Motor neuron (in vitro differentiated cells): ENCODE data around the gene FLOT1. TPM values are rescaled to one million over a fixed set of nuclear protein-coding genes. Genes with fewer than 3 reads are reported as not detected.
"Not testable (repeated sequence)": the region's sequence is repeated elsewhere in the genome, so short reads cannot be mapped to it uniquely, and the experiment has no call there.

Experiments
- ATAC-seq, 8 experiments: fragments of 200-7000 bp; cut with Tn5 transposase; replicated peaks in 6 of 8; 2 replicates each; pipeline ENCODE4 v1.8.0; 2021; ENCODE audit warnings: mild to moderate bottlenecking in 8 of 8, moderate library complexity in 8 of 8
- H3K27ac ChIP-seq, 2 donors: fragments of 250-450 bp; sonication (Bioruptor Pico); 2 replicates each; pipeline ENCODE4 v1.9.0; 2021; ENCODE audit warnings: antibody characterized with exemption in 2 of 2, mild to moderate bottlenecking in 2 of 2, moderate library complexity in 1 of 2
- H3K4me1 ChIP-seq, 2 donors: fragments of 250-450 bp; sonication (Bioruptor Pico); replicated peaks in 1 of 2; 2 replicates each; pipeline ENCODE4 v1.6.1; 2021; ENCODE audit warnings: antibody characterized with exemption in 2 of 2, mild to moderate bottlenecking in 2 of 2, moderate library complexity in 1 of 2
- H3K4me3 ChIP-seq, 5 donors: fragments of 250-450 bp; sonication (Bioruptor Pico); 2 replicates each; pipeline ENCODE4 v1.9.0; 2021; ENCODE audit warnings: antibody characterized with exemption in 5 of 5, mild to moderate bottlenecking in 5 of 5, moderate library complexity in 4 of 5
- WGBS, 10 experiments: fragments of 450-650 bp; shearing (Covaris generic); methylation state at CpG; one replicate each; pipeline ENCODE4 v1.0.0; 2022; 5-methylcytosine and 5-hydroxymethylcytosine counted together
- in situ Hi-C, 9 experiments: fragments of 400-800 bp; cut with MboI; loops; one replicate each; pipeline ENCODE4 v1.15.0; 2021; ENCODE audit warnings: low sequenced_read_pairs in 9 of 9, low pct_unique_long_range_greater_than_20kb in 2 of 9; ENCODE audit not compliant: unreplicated experiment in 9 of 9
- total RNA-seq, 8 experiments: library from RNA; unstranded; fragments of 300-600 nt; gene quantifications; 2 replicates each; pipeline versions ENCODE4 v1.2.3 to v1.2.4, GENCODE V29; 2022

FLOT1 gene
- total RNA-seq, 8 experiments from 2014 or later: 56.8 to 122 (median 75.9) TPM

GRCh38 chr6:30776390-30777154, 34.1 kb upstream of the FLOT1 start:
- ATAC-seq: no peak
- in situ Hi-C loops: no loop called here
- 82 to 100% (median 98%) methylated on average over 1 to 4 of the region's 5 CpGs; no CpG with 5 or more reads in 2 of the 10 experiments for WGBS, 10 experiments

GRCh38 chr6:30775104-30775503, 32.6 kb upstream of the FLOT1 start:
- 83 to 100% (median 100%) methylated on average over 1 to 2 of the region's 2 CpGs; no CpG with 5 or more reads in 1 of the 10 experiments for WGBS, 10 experiments

More at GRCh38 chr6:30776390-30777154, 34.1 kb upstream of the FLOT1 start:
- Histone ChIP-seq H3K4me1 (peaks cover 0 to 6% of the 10 kb centered on the region in 2 donors), H3K4me3 (no peak overlapping the region), H3K27ac (no peak overlapping the region)

GRCh38 chr6:30774701-30775100, 32.2 kb upstream of the FLOT1 start:
- no peak for ATAC-seq
- in situ Hi-C loops: no loop called here
- H3K4me3 ChIP-seq: no peak overlapping the region
- H3K4me1 ChIP-seq: peaks cover 6 to 8% of the 10 kb centered on the region in 2 donors
- 71 to 100% (median 86%) methylated on average over 1 to 7 of the region's 8 CpGs; no CpG with 5 or more reads in 3 of the 10 experiments for WGBS, 10 experiments
- no peak overlapping the region for H3K27ac ChIP-seq

More at GRCh38 chr6:30775104-30775503, 32.6 kb upstream of the FLOT1 start:
- peaks cover 2 to 4% of the 10 kb centered on the region in 2 donors for H3K4me1 ChIP-seq
- H3K4me3 ChIP-seq: no peak overlapping the region
- no peak overlapping the region for H3K27ac ChIP-seq
- peak in 2 of 8 experiments; percentile 32 to 49 for ATAC-seq
- in situ Hi-C loops: no loop called here

- in situ Hi-C loops: no loop called here
- Histone ChIP-seq H3K4me3 (no peak overlapping the region), H3K4me1 (peaks cover 18 to 20% of the 10 kb centered on the region in 2 donors), H3K27ac (no peak overlapping the region)
- WGBS, 10 experiments: 33 to 100% (median 96%) methylated on average over 1 to 3 of the region's 3 CpGs; no CpG with 5 or more reads in 2 of the 10 experiments
- no peak for ATAC-seq
These were observed 28.1 kb upstream of the FLOT1 start for GRCh38 chr6:30770592-30770991.

GRCh38 chr6:30769853-30770524, 27.5 kb upstream of the FLOT1 start:
- peak; percentile 18 to 57 (median 33) for ATAC-seq
- in situ Hi-C loops: no loop called here
- 10 to 78% (median 50%) methylated on average over 1 to 5 of the region's 5 CpGs; no CpG with 5 or more reads in 2 of the 10 experiments for WGBS, 10 experiments
- H3K4me3 ChIP-seq: no peak overlapping the region
- peaks cover 24 to 26% of the 10 kb centered on the region in 2 donors for H3K4me1 ChIP-seq
- peak overlapping the region in 1 of 2 donors; percentile 38 for H3K27ac ChIP-seq

- 0 to 100% (median 22%) methylated on average over 1 to 10 of the region's 16 CpGs; no CpG with 5 or more reads in 1 of the 10 experiments for WGBS, 10 experiments
- ATAC-seq: peak; percentile 92 to 99 (median 98)
- Histone ChIP-seq H3K4me3 (peak overlapping the region in 1 of 5 donors; percentile 7), H3K4me1 (peaks cover 31 to 33% of the 10 kb centered on the region in 2 donors), H3K27ac (peak overlapping the region; percentile 60 to 74)
- in situ Hi-C loops: no loop called here
These were observed 26.8 kb upstream of the FLOT1 start for GRCh38 chr6:30769088-30769852.

GRCh38 chr6:30768634-30769087, 26.2 kb upstream of the FLOT1 start:
- in situ Hi-C loops: no loop called here
- ATAC-seq: no peak
- peaks cover 37 to 39% of the 10 kb centered on the region in 2 donors for H3K4me1 ChIP-seq
- whole genome bisulfite sequencing, 10 experiments: 100% methylated on average over 1 of the region's 4 CpGs; no CpG with 5 or more reads in 6 of the 10 experiments
- H3K4me3 ChIP-seq: no peak overlapping the region
- peak overlapping the region in 1 of 2 donors; percentile 74 for H3K27ac ChIP-seq

GRCh38 chr6:30767944-30768301, 25.4 kb upstream of the FLOT1 start:
- WGBS, 10 experiments: 100% methylated on average over 1 of the region's 1 CpG; no CpG with 5 or more reads in 6 of the 10 experiments
- H3K27ac ChIP-seq: no peak overlapping the region
- H3K4me1 ChIP-seq: peaks cover 44 to 46% of the 10 kb centered on the region in 2 donors
- in situ Hi-C loops: no loop called here
- no peak for ATAC-seq
- H3K4me3 ChIP-seq: no peak overlapping the region

GRCh38 chr6:30767158-30767943, 24.9 kb upstream of the FLOT1 start:
- in situ Hi-C loops: no loop called here
- WGBS, 10 experiments: 70 to 100% (median 85%) methylated on average over 1 to 7 of the region's 9 CpGs; no CpG with 5 or more reads in 3 of the 10 experiments

GRCh38 chr6:30766461-30767157, 24.1 kb upstream of the FLOT1 start:
- in situ Hi-C loops: no loop called here
- H3K27ac ChIP-seq: no peak overlapping the region

More at GRCh38 chr6:30767158-30767943, 24.9 kb upstream of the FLOT1 start:
- no peak for ATAC-seq
- Histone ChIP-seq H3K4me1 (peaks cover 44 to 46% of the 10 kb centered on the region in 2 donors), H3K27ac (no peak overlapping the region), H3K4me3 (no peak overlapping the region)

GRCh38 chr6:30765495-30765894, 23.0 kb upstream of the FLOT1 start:
- in situ Hi-C loops, H3K27ac ChIP-seq, H3K4me3 ChIP-seq: not testable (repeated sequence)
- ATAC-seq: peak in 1 of 8 experiments; percentile 7
- WGBS, 10 experiments: 0 to 67% (median 40%) methylated on average over 1 of the region's 1 CpG; no CpG with 5 or more reads in 4 of the 10 experiments
- peaks cover 44 to 46% of the 10 kb centered on the region in 2 donors for H3K4me1 ChIP-seq

More at GRCh38 chr6:30766461-30767157, 24.1 kb upstream of the FLOT1 start:
- no peak for ATAC-seq
- Histone ChIP-seq H3K4me1 (peaks cover 44 to 46% of the 10 kb centered on the region in 2 donors), H3K4me3 (no peak overlapping the region)
- 73 to 100% (median 94%) methylated on average over 1 to 5 of the region's 6 CpGs; no CpG with 5 or more reads in 2 of the 10 experiments for WGBS, 10 experiments
